DND-41 (cell line): ENCODE data around the gene ASCL3.

ENCODE experiments used
- ATAC-seq: fragments of 200-7000 bp; cut with Tn5 transposase; 3 replicates; pipeline ENCODE4 v1.9.1; 2021; ENCODE audit warnings: low read depth; ENCODE audit not compliant: insufficient read depth
- DNase-seq: peaks from one replicate; pipeline ENCODE4 v3.0.0-alpha.2; 2020
- H2AFZ ChIP-seq: 2 replicates; pipeline ENCODE4 v1.6.0; 2012; ENCODE audit warnings: low read depth, low read length
- H3K27ac ChIP-seq: 2 replicates; pipeline ENCODE4 v1.5.1; 2012; ENCODE audit warnings: low read length, inconsistent platforms
- H3K27me3 ChIP-seq: fragments of 200-600 bp; sonication (generic); 2 replicates; pipeline ENCODE4 v1.6.0; 2012; ENCODE audit warnings: low read length, mild to moderate bottlenecking, inconsistent platforms; ENCODE audit not compliant: insufficient read depth, poor library complexity
- H3K36me3 ChIP-seq: 2 replicates; pipeline ENCODE4 v1.5.1; 2012; ENCODE audit warnings: low read length, inconsistent platforms; ENCODE audit not compliant: insufficient read depth
- H3K4me1 ChIP-seq: 2 replicates; pipeline ENCODE4 v1.5.1; 2012; ENCODE audit warnings: mild to moderate bottlenecking, low read length; ENCODE audit not compliant: insufficient read depth
- H3K4me2 ChIP-seq: 2 replicates; pipeline ENCODE4 v1.6.0; 2012; ENCODE audit warnings: mild to moderate bottlenecking, moderate library complexity, low read length, inconsistent platforms; ENCODE audit not compliant: insufficient read depth
- H3K4me3 ChIP-seq, 2 experiments: fragments of 200-600 bp in 1 of 2; shearing (Covaris generic) in 1 of 2; 2 replicates each; pipeline ENCODE4 v1.5.1; 2012 to 2016; ENCODE audit warnings: inconsistent platforms in 2 of 2, low read length in 2 of 2, mild to moderate bottlenecking in 2 of 2, low read depth in 1 of 2, moderate library complexity in 1 of 2
- H3K79me2 ChIP-seq: 2 replicates; pipeline ENCODE4 v1.6.0; 2012; ENCODE audit warnings: low read length, inconsistent platforms; ENCODE audit not compliant: insufficient read depth
- H3K9ac ChIP-seq: 2 replicates; pipeline ENCODE4 v1.6.0; 2012; ENCODE audit warnings: low read depth, mild to moderate bottlenecking, inconsistent platforms, low read length, moderate library complexity
- H3K9me3 ChIP-seq: 2 replicates; pipeline ENCODE4 v1.5.1; 2012; ENCODE audit warnings: low read length, moderate library complexity, mild to moderate bottlenecking, inconsistent platforms; ENCODE audit not compliant: insufficient read depth, severe bottlenecking
- H4K20me1 ChIP-seq: 2 replicates; pipeline ENCODE4 v1.6.0; 2012; ENCODE audit warnings: low read length; ENCODE audit not compliant: insufficient read depth
- EZH2 ChIP-seq: IDR thresholded peaks from 3 replicates; pipeline ENCODE4 v1.6.1; 2012; ENCODE audit warnings: borderline replicate concordance, low read depth, mild to moderate bottlenecking, moderate library complexity, low read length, inconsistent platforms; ENCODE audit not compliant: severe bottlenecking
- TF ChIP-seq, protein P1 (sequence below): IDR thresholded peaks from 2 replicates; pipeline ENCODE4 v1.5.1; 2012; ENCODE audit warnings: borderline replicate concordance, low read length, moderate library complexity, mild to moderate bottlenecking; ENCODE audit not compliant: poor library complexity, severe bottlenecking; ENCODE audit errors: extremely low read depth

The ASCL3 gene

DNA sequence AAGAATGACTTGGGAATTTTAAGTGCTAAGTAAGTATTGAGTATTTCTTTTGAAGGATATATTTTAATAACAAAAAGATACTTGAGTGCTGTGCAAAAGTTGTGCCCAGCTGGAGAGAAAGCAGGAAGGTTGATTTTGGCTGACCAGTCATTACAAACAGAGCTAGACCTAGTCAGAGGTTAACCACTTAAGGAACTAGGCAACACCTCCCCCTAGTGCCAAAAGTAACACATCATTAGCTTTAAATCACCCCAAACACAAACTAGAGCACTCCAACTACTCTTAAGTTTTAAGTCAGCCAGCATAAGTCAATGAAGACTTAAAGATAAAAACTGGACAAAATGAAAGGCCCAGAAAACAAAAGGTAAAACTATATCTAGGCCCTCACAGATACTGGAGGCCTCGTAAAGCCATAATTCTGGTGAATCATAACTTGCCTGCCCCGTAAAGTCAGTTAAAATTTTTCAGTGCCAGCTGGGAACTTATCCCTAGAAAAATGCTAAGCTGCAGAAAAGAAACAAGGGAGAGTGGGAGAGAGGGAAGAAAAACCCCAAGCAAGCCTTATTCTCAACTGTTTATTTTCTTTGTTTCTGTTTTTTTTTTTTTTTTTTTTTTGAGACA is 16.8 kb upstream of the ASCL3 start:
- Histone ChIP-seq H3K79me2 (peaks cover 38% of the 10 kb centered on the region), H3K9me3 (no peaks in the 10 kb centered on the region), H3K9ac (no peak overlapping the region), H3K27ac (no peak overlapping the region), H4K20me1 (peaks cover 4% of the 10 kb centered on the region), H3K4me1 (peaks cover 16% of the 10 kb centered on the region), H3K4me2 (no peak overlapping the region), H3K36me3 (peaks cover 10% of the 10 kb centered on the region), H2AFZ (no peak overlapping the region), H3K27me3 (no peaks in the 10 kb centered on the region), H3K4me3 (no peak overlapping the region)
- TF ChIP-seq EZH2 = no peak
- TF ChIP-seq, protein P1, sequence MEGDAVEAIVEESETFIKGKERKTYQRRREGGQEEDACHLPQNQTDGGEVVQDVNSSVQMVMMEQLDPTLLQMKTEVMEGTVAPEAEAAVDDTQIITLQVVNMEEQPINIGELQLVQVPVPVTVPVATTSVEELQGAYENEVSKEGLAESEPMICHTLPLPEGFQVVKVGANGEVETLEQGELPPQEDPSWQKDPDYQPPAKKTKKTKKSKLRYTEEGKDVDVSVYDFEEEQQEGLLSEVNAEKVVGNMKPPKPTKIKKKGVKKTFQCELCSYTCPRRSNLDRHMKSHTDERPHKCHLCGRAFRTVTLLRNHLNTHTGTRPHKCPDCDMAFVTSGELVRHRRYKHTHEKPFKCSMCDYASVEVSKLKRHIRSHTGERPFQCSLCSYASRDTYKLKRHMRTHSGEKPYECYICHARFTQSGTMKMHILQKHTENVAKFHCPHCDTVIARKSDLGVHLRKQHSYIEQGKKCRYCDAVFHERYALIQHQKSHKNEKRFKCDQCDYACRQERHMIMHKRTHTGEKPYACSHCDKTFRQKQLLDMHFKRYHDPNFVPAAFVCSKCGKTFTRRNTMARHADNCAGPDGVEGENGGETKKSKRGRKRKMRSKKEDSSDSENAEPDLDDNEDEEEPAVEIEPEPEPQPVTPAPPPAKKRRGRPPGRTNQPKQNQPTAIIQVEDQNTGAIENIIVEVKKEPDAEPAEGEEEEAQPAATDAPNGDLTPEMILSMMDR = peak; percentile 75
- ATAC-seq (no peak), DNase-seq (peak; percentile 34)

DNA sequence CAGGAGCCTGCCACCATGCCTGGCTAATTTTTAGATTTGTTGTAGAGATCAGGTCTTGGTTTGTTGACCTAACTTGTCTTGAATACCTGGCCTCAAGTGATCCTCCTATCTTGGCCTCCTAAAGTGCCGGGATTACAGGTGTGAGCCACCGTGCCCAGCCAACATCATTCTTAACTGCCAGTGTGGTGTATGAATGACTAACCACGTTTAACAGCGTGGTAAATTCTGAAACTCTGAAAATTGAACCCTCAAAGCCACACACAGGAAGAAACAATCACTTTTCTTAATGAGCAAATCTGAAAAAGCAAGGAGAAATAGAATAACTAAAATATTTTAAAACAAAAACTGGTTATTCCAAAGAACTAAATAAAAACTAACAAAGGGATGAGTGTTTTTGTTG is 14.0 kb upstream of the ASCL3 start:
- H3K27ac ChIP-seq = no peak overlapping the region
- peaks cover 14% of the 10 kb centered on the region for H3K79me2 ChIP-seq
- H3K27me3 ChIP-seq = no peaks in the 10 kb centered on the region
- H3K4me3 ChIP-seq = no peak overlapping the region
- no peaks in the 10 kb centered on the region for H3K4me1 ChIP-seq
- no peak overlapping the region for H3K9ac ChIP-seq
- TF ChIP-seq, protein P1 = no peak
- peak; percentile 67; the same call in 2 of the 3 replicates for ATAC-seq
- no peaks in the 10 kb centered on the region for H3K9me3 ChIP-seq
- no peak overlapping the region for H2AFZ ChIP-seq
- peaks cover 4% of the 10 kb centered on the region for H4K20me1 ChIP-seq
- H3K36me3 ChIP-seq = peaks cover 20% of the 10 kb centered on the region
- no peak overlapping the region for H3K4me2 ChIP-seq
- DNase-seq = no peak

DNA sequence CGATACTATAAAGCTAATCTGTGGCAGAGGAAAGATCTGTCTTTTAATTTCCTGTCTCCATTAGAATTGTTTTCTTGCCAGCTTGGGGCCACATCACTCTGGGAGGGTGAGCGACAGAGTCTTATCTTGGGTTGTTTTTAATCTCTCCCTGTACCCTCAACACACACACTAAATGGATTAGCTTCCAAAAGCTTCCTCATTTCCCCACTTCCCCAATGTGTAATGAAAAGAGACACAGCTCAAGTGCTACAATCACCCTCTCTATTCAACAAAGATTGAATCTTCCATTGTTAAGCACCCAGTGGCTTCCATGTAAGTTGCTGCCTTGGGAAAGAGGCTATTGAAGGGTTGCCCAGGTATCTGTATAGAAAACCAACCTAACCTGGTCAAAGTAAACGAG is 6.1 kb upstream of the ASCL3 start:
- Histone ChIP-seq H3K27ac (no peak overlapping the region), H3K36me3 (peaks cover 35% of the 10 kb centered on the region)
- no peak for ATAC-seq

More for the DNA sequence above, 6.1 kb upstream of the ASCL3 start:
- Histone ChIP-seq H3K9ac (no peak overlapping the region), H3K4me1 (peaks cover 23% of the 10 kb centered on the region), H3K4me3 (no peak overlapping the region), H3K79me2 (no peaks in the 10 kb centered on the region), H3K4me2 (no peak overlapping the region), H3K27me3 (no peaks in the 10 kb centered on the region), H3K9me3 (no peaks in the 10 kb centered on the region), H4K20me1 (no peaks in the 10 kb centered on the region), H2AFZ (no peak overlapping the region)
- no peak for DNase-seq
- no peak for TF ChIP-seq EZH2
- TF ChIP-seq, protein P1 = no peak
